A673 (cell line): ENCODE measurements around the gene PDZD4. TPM values are rescaled to one million over a fixed set of nuclear protein-coding genes. Genes with fewer than 3 reads are reported as not detected.

Experiments
- BruUV-seq: library from RNA; stranded (reverse); fragments of 400-500 nt; replicated peaks from 2 replicates; lab custom pipeline; 2021; lab: Mats Ljungman, UMichigan
- CTCF ChIA-PET: fragments of 300-600 bp; sonication (Branson Sonifier 250); formaldehyde crosslinking; loops from one replicate; lab custom pipeline; 2022; ENCODE audit warnings: antibody characterized with exemption; lab: Charles Lee
- POLR2A ChIA-PET: fragments of 300-600 bp; sonication (Branson Sonifier 250); formaldehyde crosslinking; loops from one replicate; lab custom pipeline; 2022; ENCODE audit warnings: antibody characterized with exemption; ENCODE audit not compliant: low non-redundant PET; lab: Charles Lee
- DNase-seq: peaks from one replicate; pipeline ENCODE4 v3.0.0-alpha.2; 2015; ENCODE audit warnings: low spot score
- H3K27ac ChIP-seq: fragments of 200-600 bp; sonication (generic); 2 replicates; pipeline ENCODE4 v1.5.1; 2016; ENCODE audit warnings: mixed run types, low read depth, mild to moderate bottlenecking, mixed read lengths, antibody characterized with exemption, low read length; ENCODE audit not compliant: poor library complexity, severe bottlenecking
- H3K27me3 ChIP-seq: fragments of 200-600 bp; sonication (generic); replicated peaks from 2 replicates; pipeline ENCODE4 v1.6.1; 2017; ENCODE audit warnings: mixed run types, low read depth, mild to moderate bottlenecking, mixed read lengths, antibody characterized with exemption, low read length; ENCODE audit not compliant: insufficient read depth, poor library complexity
- H3K36me3 ChIP-seq: fragments of 200-600 bp; sonication (generic); 2 replicates; pipeline ENCODE4 v1.6.1; 2016; ENCODE audit warnings: mixed run types, mild to moderate bottlenecking, mixed read lengths, antibody characterized with exemption, low read length; ENCODE audit not compliant: insufficient read depth, poor library complexity, severe bottlenecking
- H3K4me1 ChIP-seq: fragments of 200-600 bp; sonication (generic); 2 replicates; pipeline ENCODE4 v1.6.1; 2017; ENCODE audit warnings: mixed run types, mild to moderate bottlenecking, mixed read lengths, antibody characterized with exemption, low read length; ENCODE audit not compliant: insufficient read depth, poor library complexity, severe bottlenecking
- H3K4me3 ChIP-seq: fragments of 200-600 bp; sonication (generic); 2 replicates; pipeline ENCODE4 v1.5.1; 2016; ENCODE audit warnings: low read depth, mixed run types, mild to moderate bottlenecking, mixed read lengths, low read length; ENCODE audit not compliant: poor library complexity, severe bottlenecking
- H3K9me3 ChIP-seq: fragments of 200-600 bp; sonication (generic); 2 replicates; pipeline ENCODE4 v1.6.1; 2016; ENCODE audit warnings: mixed run types, low read depth, mild to moderate bottlenecking, mixed read lengths, antibody characterized with exemption, low read length; ENCODE audit not compliant: poor library complexity, severe bottlenecking
- CTCF ChIP-seq: fragments of 300-800, 200-600 bp; sonication (generic); conservative IDR thresholded peaks from 2 replicates; pipeline ENCODE4 v1.5.1; 2017; ENCODE audit warnings: low read depth, mild to moderate bottlenecking, antibody characterized with exemption, low read length, moderate library complexity, mixed read lengths
- EZH2 ChIP-seq: fragments of 200-600 bp; sonication (generic); IDR thresholded peaks from 2 replicates; pipeline ENCODE4 v1.6.1; 2017; ENCODE audit warnings: borderline replicate concordance, low read depth, mild to moderate bottlenecking, mixed read lengths, antibody characterized with exemption, low read length; ENCODE audit not compliant: poor library complexity, severe bottlenecking
- intact Hi-C: fragments of 100-400 bp; cut with micrococcal nuclease; formaldehyde crosslinking; loops from one replicate; pipeline ENCODE4 v1.10.0; 2022; ENCODE audit not compliant: unreplicated experiment
- total RNA-seq: library from RNA; stranded (reverse); gene quantifications from 2 replicates; pipeline ENCODE4 v1.2.3, GENCODE V29; 2021

The PDZD4 gene
- total RNA-seq, 1 experiment from 2014 or later: 2.6 TPM

- BruUV-seq: no TSS peak
Observed at GRCh38 chrX:153874085-153874365, 43.7 kb upstream of the PDZD4 start.

GRCh38 chrX:153873282-153874084 lies 43.1 kb upstream of the PDZD4 start:
- no peak overlapping the region for H3K4me3 ChIP-seq
- POLR2A ChIA-PET: no interaction called here
- H3K9me3 ChIP-seq: no peaks in the 10 kb centered on the region
- no peaks in the 10 kb centered on the region for H3K36me3 ChIP-seq
- no peak overlapping the region for H3K27ac ChIP-seq
- intact Hi-C loops: no loop called here
- H3K27me3 ChIP-seq: peaks cover 3% of the 10 kb centered on the region
- H3K4me1 ChIP-seq: no peaks in the 10 kb centered on the region
- BruUV-seq: no TSS peak
- DNase-seq: no peak
- CTCF ChIA-PET: no interaction called here
- TF ChIP-seq EZH2 (no peak), CTCF (no peak)

More at GRCh38 chrX:153874085-153874365, 43.7 kb upstream of the PDZD4 start:
- TF ChIP-seq CTCF (no peak), EZH2 (no peak)
- ChIA-PET POLR2A (no interaction called here), CTCF (no interaction called here)
- no peak overlapping the region for H3K4me3 ChIP-seq
- no peaks in the 10 kb centered on the region for H3K9me3 ChIP-seq
- no peaks in the 10 kb centered on the region for H3K36me3 ChIP-seq
- no peak for DNase-seq
- H3K4me1 ChIP-seq: no peaks in the 10 kb centered on the region
- H3K27me3 ChIP-seq: peaks cover 3% of the 10 kb centered on the region
- intact Hi-C loops: no loop called here
- H3K27ac ChIP-seq: no peak overlapping the region

GRCh38 chrX:153871946-153872878 lies 41.9 kb upstream of the PDZD4 start:
- Histone ChIP-seq H3K27ac (no peak overlapping the region), H3K9me3 (no peaks in the 10 kb centered on the region), H3K4me1 (no peaks in the 10 kb centered on the region), H3K36me3 (no peaks in the 10 kb centered on the region), H3K27me3 (peaks cover 3% of the 10 kb centered on the region), H3K4me3 (no peak overlapping the region)
- CTCF ChIA-PET: no interaction called here
- POLR2A ChIA-PET: no interaction called here
- no TSS peak for BruUV-seq
- no peak for DNase-seq
- no peak for TF ChIP-seq CTCF
- TF ChIP-seq EZH2: no peak
- intact Hi-C loops: no loop called here
